HepG2 (cell line): Measurements from ENCODE around the gene NXT1. TPM values are rescaled to one million over a fixed set of nuclear protein-coding genes. Genes with fewer than 3 reads are reported as not detected.

Source experiments
- ARNTL ChIP-seq: sonication (generic); formaldehyde crosslinking; IDR thresholded peaks from 2 replicates; pipeline ENCODE4 v1.4.0; 2020; ENCODE audit warnings: mild to moderate bottlenecking, missing genetic modification reagents
- ASH2L ChIP-seq: fragments of 300-600, 200-600 bp; sonication (generic); IDR thresholded peaks from 2 replicates; pipeline ENCODE4 v1.7.0; 2017; ENCODE audit warnings: low read depth, mild to moderate bottlenecking, moderate library complexity, mixed read lengths, low read length; ENCODE audit not compliant: insufficient read length
- BATF2 ChIP-seq: sonication (generic); formaldehyde crosslinking; IDR thresholded peaks from 2 replicates; pipeline ENCODE4 v1.8.0; 2022; ENCODE audit warnings: mild to moderate bottlenecking, missing genetic modification reagents, moderate library complexity
- DR1 ChIP-seq: sonication (generic); formaldehyde crosslinking; IDR thresholded peaks from 2 replicates; pipeline ENCODE4 v1.8.0; 2021; ENCODE audit warnings: mild to moderate bottlenecking, missing genetic modification reagents, inconsistent platforms
- HNRNPLL ChIP-seq: fragments of 200-400 bp; formaldehyde crosslinking; IDR thresholded peaks from 2 replicates; pipeline ENCODE4 v1.6.1; 2017; ENCODE audit warnings: mild to moderate bottlenecking, low read depth, low read length; ENCODE audit not compliant: poor library complexity, severe bottlenecking
- KLF6 ChIP-seq: IDR thresholded peaks from 2 replicates; pipeline ENCODE4 v1.8.0; 2016; ENCODE audit warnings: missing biosample characterization, missing genetic modification reagents
- MAFG ChIP-seq: sonication (generic); formaldehyde crosslinking; IDR thresholded peaks from 2 replicates; pipeline ENCODE4 v1.5.1; 2020; ENCODE audit warnings: mild to moderate bottlenecking, missing genetic modification reagents
- MTA1 ChIP-seq: sonication (generic); formaldehyde crosslinking; IDR thresholded peaks from 2 replicates; pipeline ENCODE4 v1.4.0; 2020; ENCODE audit warnings: missing genetic modification reagents, mild to moderate bottlenecking, borderline replicate concordance
- PBX2 ChIP-seq: IDR thresholded peaks from 2 replicates; pipeline ENCODE4 v1.6.1; 2016; ENCODE audit warnings: control low read depth
- RARA ChIP-seq: IDR thresholded peaks from 2 replicates; pipeline ENCODE4 v1.6.1; 2016; ENCODE audit warnings: missing genetic modification reagents, missing compliant biosample characterization
- RCOR2 ChIP-seq: IDR thresholded peaks from 2 replicates; pipeline ENCODE4 v1.6.1; 2016; ENCODE audit warnings: missing biosample characterization, missing genetic modification reagents
- ZNF232 ChIP-seq: sonication (generic); formaldehyde crosslinking; IDR thresholded peaks from 2 replicates; pipeline ENCODE4 v1.4.0; 2020; ENCODE audit warnings: missing genetic modification reagents, borderline replicate concordance
- ZNF7 ChIP-seq: IDR thresholded peaks from 2 replicates; pipeline ENCODE4 v1.6.1; 2016; ENCODE audit warnings: missing biosample characterization, missing genetic modification reagents
- ZSCAN12 ChIP-seq: sonication (generic); formaldehyde crosslinking; IDR thresholded peaks from 2 replicates; pipeline ENCODE4 v1.9.0; 2021; ENCODE audit warnings: mild to moderate bottlenecking, missing genetic modification reagents
- polyA plus RNA-seq, 8 experiments: library from polyadenylated mRNA; depleted of rRNA in 3 of 8; stranded (reverse) in 7 of 8; unstranded in 1 of 8; fragments of >200 nt; fragmentation: Illumina TruSeq in 4 of 8; extraction: Trizol in 4 of 8; gene quantifications; 2 replicates each; pipeline versions ENCODE4 v1.2.1 to v1.2.3, GENCODE V29; 2011 to 2016; ENCODE audit warnings: low read depth in 4 of 8, missing spikeins in 1 of 8, mixed read lengths in 1 of 8; ENCODE audit not compliant: insufficient read depth in 1 of 8
- total RNA-seq, 5 experiments: library from RNA; depleted of rRNA; stranded (reverse); fragments of >200 nt; fragmentation: Illumina TruSeq; extraction: Trizol; gene quantifications; 2 replicates each; pipeline ENCODE4 v1.2.3, GENCODE V29; 2016; ENCODE audit warnings: low read depth in 1 of 5
- TF ChIP-seq, protein P1 (sequence below): sonication (generic); formaldehyde crosslinking; IDR thresholded peaks from 2 replicates; pipeline ENCODE4 v1.4.0; 2020; ENCODE audit warnings: missing genetic modification reagents
- TF ChIP-seq, protein P2 (sequence below): IDR thresholded peaks from 2 replicates; pipeline ENCODE4 v1.6.1; 2012; ENCODE audit warnings: low read length, improper control_type of control experiment
- TF ChIP-seq, protein P3 (sequence below): sonication (generic); formaldehyde crosslinking; conservative IDR thresholded peaks from 2 replicates; pipeline ENCODE4 v1.4.0; 2020; ENCODE audit warnings: mild to moderate bottlenecking, missing genetic modification reagents, moderate library complexity
- TF ChIP-seq, protein P4 (sequence below): sonication (generic); formaldehyde crosslinking; IDR thresholded peaks from 2 replicates; pipeline ENCODE4 v1.5.0; 2020; ENCODE audit warnings: missing genetic modification reagents

The NXT1 gene
- total and polyA plus RNA-seq, 2 of the 13 experiments (the other 11 are each of a cell fraction or from before 2014, with no cell fraction given): 35.6 to 65.9 TPM

GRCh38 chr20:23350196-23350903 lies at the start of gene NXT1 (continued):
- TF ChIP-seq, protein P1, sequence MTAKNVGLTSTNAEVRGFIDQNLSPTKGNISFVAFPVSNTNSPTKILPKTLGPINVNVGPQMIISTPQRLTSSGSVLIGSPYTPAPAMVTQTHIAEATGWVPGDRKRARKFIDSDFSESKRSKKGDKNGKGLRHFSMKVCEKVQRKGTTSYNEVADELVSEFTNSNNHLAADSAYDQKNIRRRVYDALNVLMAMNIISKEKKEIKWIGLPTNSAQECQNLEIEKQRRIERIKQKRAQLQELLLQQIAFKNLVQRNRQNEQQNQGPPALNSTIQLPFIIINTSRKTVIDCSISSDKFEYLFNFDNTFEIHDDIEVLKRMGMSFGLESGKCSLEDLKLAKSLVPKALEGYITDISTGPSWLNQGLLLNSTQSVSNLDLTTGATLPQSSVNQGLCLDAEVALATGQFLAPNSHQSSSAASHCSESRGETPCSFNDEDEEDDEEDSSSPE: peak; percentile 90
- TF ChIP-seq, protein P2, sequence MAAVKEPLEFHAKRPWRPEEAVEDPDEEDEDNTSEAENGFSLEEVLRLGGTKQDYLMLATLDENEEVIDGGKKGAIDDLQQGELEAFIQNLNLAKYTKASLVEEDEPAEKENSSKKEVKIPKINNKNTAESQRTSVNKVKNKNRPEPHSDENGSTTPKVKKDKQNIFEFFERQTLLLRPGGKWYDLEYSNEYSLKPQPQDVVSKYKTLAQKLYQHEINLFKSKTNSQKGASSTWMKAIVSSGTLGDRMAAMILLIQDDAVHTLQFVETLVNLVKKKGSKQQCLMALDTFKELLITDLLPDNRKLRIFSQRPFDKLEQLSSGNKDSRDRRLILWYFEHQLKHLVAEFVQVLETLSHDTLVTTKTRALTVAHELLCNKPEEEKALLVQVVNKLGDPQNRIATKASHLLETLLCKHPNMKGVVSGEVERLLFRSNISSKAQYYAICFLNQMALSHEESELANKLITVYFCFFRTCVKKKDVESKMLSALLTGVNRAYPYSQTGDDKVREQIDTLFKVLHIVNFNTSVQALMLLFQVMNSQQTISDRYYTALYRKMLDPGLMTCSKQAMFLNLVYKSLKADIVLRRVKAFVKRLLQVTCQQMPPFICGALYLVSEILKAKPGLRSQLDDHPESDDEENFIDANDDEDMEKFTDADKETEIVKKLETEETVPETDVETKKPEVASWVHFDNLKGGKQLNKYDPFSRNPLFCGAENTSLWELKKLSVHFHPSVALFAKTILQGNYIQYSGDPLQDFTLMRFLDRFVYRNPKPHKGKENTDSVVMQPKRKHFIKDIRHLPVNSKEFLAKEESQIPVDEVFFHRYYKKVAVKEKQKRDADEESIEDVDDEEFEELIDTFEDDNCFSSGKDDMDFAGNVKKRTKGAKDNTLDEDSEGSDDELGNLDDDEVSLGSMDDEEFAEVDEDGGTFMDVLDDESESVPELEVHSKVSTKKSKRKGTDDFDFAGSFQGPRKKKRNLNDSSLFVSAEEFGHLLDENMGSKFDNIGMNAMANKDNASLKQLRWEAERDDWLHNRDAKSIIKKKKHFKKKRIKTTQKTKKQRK: no peak
- TF ChIP-seq ARNTL (CRISPR knock-in tag) (peak; percentile 78), BATF2 (CRISPR knock-in tag) (no peak), HNRNPLL (peak; percentile 88), MAFG (no peak), ZNF232 (peak; percentile 84), RCOR2 (CRISPR knock-in tag) (no peak), PBX2 (CRISPR knock-in tag) (peak; percentile 98), ASH2L (peak; percentile 91), MTA1 (peak; percentile 71; the same call in 1 of the 2 replicates), DR1 (CRISPR knock-in tag) (peak; percentile 83), KLF6 (peak; percentile 44), ZNF7 (CRISPR knock-in tag) (peak; percentile 63; the same call in 1 of the 2 replicates), ZSCAN12 (CRISPR knock-in tag) (no peak), RARA (CRISPR knock-in tag) (peak; percentile 64)
- TF ChIP-seq, protein P3, sequence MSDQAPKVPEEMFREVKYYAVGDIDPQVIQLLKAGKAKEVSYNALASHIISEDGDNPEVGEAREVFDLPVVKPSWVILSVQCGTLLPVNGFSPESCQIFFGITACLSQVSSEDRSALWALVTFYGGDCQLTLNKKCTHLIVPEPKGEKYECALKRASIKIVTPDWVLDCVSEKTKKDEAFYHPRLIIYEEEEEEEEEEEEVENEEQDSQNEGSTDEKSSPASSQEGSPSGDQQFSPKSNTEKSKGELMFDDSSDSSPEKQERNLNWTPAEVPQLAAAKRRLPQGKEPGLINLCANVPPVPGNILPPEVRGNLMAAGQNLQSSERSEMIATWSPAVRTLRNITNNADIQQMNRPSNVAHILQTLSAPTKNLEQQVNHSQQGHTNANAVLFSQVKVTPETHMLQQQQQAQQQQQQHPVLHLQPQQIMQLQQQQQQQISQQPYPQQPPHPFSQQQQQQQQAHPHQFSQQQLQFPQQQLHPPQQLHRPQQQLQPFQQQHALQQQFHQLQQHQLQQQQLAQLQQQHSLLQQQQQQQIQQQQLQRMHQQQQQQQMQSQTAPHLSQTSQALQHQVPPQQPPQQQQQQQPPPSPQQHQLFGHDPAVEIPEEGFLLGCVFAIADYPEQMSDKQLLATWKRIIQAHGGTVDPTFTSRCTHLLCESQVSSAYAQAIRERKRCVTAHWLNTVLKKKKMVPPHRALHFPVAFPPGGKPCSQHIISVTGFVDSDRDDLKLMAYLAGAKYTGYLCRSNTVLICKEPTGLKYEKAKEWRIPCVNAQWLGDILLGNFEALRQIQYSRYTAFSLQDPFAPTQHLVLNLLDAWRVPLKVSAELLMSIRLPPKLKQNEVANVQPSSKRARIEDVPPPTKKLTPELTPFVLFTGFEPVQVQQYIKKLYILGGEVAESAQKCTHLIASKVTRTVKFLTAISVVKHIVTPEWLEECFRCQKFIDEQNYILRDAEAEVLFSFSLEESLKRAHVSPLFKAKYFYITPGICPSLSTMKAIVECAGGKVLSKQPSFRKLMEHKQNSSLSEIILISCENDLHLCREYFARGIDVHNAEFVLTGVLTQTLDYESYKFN (CRISPR knock-in tag): peak; percentile 38
- TF ChIP-seq, protein P4, sequence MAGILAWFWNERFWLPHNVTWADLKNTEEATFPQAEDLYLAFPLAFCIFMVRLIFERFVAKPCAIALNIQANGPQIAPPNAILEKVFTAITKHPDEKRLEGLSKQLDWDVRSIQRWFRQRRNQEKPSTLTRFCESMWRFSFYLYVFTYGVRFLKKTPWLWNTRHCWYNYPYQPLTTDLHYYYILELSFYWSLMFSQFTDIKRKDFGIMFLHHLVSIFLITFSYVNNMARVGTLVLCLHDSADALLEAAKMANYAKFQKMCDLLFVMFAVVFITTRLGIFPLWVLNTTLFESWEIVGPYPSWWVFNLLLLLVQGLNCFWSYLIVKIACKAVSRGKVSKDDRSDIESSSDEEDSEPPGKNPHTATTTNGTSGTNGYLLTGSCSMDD (CRISPR knock-in tag): no peak
